Esophagus muscularis mucosa (tissue), 4 donors: ENCODE results near the gene ZC3H18.

Experiments used
- EP300 ChIP-seq: sonication (generic); formaldehyde crosslinking; IDR thresholded peaks from one replicate; pipeline ENCODE4 v1.6.1; 2017; ENCODE audit warnings: antibody characterized with exemption
- POLR2A ChIP-seq: fragments of 450-650 bp; IDR thresholded peaks from one replicate; pipeline ENCODE4 v1.6.1; 2017; ENCODE audit warnings: antibody characterized with exemption, moderate library complexity, mild to moderate bottlenecking, low read depth
- POLR2AphosphoS5 ChIP-seq, 2 donors: sonication (generic); formaldehyde crosslinking; IDR thresholded peaks; one replicate each; pipeline ENCODE4 v1.6.1; 2017; ENCODE audit warnings: antibody characterized with exemption in 2 of 2
- TF ChIP-seq, protein P1 (sequence below), 3 experiments: fragments of 200-600 bp in 2 of 3; fragments of 450-650 bp in 1 of 3; sonication (generic) in 2 of 3; IDR thresholded peaks; one replicate each; pipeline ENCODE4 v1.5.1; 2017 to 2019; ENCODE audit warnings: antibody characterized with exemption in 3 of 3, mild to moderate bottlenecking in 2 of 3, moderate library complexity in 1 of 3

DNA sequence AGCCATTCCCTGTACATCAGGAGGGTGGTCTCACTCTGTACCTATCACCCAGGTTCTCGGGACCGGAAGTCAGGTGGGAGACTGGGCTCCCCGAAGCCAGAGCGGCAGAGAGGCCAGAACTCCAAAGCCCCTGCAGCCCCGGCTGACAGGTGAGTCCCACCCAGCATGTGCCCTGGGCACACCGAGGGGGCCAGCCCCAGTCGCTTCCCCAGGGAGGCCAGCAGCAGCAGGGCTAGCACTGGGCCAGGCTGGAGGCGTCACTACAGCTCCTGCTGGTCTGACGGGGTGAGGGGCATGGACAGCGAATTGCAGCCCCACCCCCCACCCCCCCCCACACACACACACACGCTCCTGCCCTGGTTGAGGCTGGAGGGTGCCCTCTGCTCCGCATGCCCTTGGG is 60.2 kb downstream of the ZC3H18 start:
- TF ChIP-seq, protein P1, sequence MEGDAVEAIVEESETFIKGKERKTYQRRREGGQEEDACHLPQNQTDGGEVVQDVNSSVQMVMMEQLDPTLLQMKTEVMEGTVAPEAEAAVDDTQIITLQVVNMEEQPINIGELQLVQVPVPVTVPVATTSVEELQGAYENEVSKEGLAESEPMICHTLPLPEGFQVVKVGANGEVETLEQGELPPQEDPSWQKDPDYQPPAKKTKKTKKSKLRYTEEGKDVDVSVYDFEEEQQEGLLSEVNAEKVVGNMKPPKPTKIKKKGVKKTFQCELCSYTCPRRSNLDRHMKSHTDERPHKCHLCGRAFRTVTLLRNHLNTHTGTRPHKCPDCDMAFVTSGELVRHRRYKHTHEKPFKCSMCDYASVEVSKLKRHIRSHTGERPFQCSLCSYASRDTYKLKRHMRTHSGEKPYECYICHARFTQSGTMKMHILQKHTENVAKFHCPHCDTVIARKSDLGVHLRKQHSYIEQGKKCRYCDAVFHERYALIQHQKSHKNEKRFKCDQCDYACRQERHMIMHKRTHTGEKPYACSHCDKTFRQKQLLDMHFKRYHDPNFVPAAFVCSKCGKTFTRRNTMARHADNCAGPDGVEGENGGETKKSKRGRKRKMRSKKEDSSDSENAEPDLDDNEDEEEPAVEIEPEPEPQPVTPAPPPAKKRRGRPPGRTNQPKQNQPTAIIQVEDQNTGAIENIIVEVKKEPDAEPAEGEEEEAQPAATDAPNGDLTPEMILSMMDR (IDR thresholded peaks at IDR 0.05), result no peak
- TF ChIP-seq POLR2A (no peak), POLR2AphosphoS5 (IDR thresholded peaks at IDR 0.05) (no peak), EP300 (no peak)
